HG02623 (cell line): Measurements from ENCODE around the gene DDX49.
"Not testable (repeated sequence)": the region's sequence is repeated elsewhere in the genome, so short reads cannot be mapped to it uniquely, and the experiment has no call there.

Experiments used
- ATAC-seq: cut with Tn5 transposase; IDR thresholded peaks from one replicate; pipeline ENCODE4 v1.9.1; 2021; ENCODE audit warnings: moderate library complexity; ENCODE audit not compliant: unreplicated experiment

The DDX49 gene

DNA sequence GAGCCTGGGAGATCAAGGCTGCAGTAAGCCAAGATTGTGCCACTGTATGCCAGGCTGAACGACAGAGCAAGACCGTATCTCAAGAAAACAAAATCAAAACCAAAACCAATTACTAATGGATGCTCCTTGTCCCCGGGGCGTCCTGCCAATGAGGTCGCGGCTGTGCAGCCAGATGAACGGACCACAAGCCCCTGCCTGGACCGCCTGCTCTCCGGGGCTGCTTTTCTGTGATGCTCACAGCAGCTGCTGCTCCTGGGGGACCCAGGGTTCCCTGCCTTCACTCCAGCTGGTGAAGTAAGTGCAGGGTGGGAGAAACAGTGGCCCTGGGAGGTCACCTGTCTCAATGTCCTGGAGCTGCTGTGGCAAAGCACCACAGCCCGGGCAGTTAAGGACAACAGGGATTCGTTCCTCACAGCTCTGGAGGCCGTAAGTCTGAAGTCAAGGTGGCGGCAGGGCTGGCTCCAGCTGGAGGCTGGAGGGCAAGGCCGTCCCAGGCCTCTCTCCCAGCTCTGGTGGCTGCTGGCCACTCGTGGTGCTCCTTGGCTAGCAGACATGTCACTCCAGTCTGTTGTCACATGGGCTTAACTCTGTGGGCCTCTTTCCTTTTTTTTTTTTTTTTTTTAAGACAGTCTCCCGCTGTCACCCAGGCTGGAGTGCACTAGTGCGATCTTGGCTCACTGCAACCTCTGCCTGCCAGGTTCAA is 10.4 kb upstream of the DDX49 start:
- ATAC-seq: no peak

DNA sequence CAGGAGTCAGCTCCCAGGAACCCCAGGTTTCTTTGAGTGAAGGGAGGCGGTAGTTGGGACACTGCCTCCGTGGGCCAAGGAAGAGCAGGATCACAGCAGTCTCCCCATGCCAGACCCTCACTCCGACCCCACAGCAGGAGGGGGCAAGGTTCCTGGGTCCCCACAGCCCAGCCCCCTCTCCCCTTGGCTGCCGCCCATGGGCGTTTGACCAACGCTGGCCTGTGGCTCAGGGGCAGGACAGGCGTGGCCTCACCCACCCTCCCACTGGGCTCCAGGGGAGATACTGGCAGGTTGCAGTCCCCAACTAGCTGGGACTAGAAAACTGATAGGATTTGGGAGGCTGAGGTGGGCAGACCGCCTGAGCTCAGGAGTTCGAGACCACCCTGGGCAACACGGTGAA is 9.5 kb upstream of the DDX49 start:
- ATAC-seq: no peak

DNA sequence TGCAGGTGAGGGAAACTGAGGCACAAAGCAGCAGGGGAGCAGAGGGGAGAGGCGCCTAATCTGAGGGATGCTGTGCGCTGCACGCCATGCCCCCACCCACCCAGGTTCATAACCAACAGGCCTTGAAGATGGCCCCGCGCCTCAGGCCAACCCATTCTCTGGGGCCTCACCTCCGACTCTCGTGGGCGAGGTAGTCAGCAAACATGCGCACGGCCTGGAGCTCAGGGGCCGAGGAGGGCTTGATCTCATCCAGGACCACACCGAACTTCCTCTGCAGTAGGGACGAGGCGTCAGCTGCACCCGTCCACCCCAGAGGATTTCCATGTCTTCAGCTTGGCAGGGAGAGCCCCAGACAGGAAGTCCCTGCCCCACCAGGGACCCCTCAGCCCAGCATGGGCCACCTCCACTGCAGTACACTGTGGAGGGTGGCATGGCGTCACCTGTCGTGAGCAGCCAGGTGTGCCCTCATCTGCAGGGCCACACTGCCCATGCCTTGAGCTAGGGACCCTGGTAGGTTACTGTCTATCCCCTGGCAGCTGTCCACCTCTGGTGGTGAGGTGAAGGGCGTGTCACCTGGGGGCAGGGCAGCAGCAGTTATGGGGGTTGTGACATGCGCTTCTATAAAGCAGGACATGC is 8.6 kb upstream of the DDX49 start:
- ATAC-seq: no peak

DNA sequence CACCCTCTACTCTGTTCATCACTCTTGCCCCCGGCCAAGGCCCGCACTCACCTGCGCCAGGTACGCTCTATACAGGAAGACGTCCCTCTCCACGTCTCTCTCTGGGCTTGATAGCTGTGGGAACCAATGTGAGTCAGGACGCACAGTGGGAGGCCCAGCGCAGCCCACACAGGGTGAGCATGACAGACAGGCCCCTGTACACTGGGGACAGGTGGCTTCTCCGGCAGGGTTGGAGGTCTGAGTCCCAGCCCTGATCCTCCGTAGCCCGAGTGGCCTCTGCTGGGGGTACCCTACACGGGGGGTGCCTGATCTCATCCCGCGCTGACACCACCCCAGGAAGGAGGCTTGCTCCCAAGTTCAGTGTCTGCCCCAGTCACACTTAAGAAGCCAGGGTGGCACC is 6.6 kb upstream of the DDX49 start:
- no peak for ATAC-seq

DNA sequence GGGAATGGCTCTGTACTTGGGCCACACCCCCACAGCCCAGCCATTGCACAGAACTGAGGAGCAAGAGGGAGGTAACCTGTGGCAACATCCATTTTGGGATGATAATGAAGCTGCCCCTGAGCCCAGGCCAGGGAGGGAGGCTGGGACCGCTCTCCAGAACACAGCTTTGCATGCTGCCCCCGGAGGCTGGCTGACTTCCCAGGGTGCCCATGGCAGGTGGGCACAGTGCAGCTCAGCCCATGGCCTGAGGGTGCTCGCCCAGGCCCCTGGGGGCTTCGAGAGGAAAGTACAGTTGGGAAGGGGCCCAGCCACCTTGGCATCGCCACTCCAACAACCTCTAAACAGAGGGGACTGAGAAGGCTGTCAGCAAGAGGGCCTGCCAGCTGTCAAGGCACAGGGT is 6.0 kb upstream of the DDX49 start:
- no peak for ATAC-seq

DNA sequence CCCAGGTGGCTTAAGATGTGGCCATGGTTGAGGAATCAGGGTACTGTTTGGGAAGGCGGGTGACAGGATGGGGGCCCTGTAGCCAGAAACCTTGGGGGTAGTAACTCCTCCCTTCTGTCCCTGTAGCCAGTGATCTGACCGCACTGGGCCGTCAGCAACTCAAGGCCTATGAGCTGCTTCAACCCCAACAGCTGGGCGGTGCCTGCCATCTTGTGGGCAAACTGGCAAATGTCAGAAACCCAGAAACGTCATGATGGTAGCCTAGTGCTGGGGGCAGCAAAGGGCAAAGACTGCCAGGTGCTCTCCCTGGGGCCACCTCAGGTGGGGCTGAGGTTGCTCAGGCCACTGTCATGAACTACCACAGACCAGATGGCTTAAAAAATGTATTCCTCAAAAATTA is 3.9 kb upstream of the DDX49 start:
- no peak for ATAC-seq

DNA sequence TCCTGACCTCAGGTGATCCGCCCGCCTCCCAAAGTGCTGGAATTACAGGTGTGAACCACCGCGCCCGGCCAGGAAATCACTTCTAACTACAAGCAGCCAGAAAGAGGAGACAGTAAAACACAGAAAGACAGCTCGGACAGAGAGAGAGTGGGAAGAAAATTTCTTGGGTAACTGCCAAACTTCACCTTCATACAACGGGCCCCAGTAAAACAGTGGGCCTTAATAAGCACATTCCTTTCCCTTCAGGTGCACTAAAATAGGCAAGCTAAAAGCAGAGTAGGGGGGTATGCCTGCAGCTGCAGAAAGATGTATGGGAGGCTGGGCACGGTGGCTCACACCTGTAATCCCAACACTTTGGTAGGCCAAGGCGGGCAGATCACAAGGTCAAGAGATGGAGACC is 1.9 kb upstream of the DDX49 start:
- not testable (repeated sequence) for ATAC-seq

DNA sequence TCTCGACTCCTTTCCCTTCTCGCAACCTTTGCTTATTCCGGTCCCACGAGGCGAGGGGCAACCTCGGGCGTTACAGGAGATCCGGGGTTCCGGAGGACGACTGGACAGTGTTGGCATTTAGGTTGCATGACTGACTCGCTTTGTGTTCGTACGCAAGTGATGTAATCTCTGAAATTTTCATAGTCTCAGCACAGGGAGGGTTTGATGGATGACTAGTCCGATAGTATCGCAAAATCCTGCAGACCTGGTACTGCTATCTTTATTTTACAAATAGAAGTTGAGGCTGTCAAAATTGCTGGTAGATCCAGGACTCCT is 342 bp downstream of the DDX49 start:
- no peak for ATAC-seq

DNA sequence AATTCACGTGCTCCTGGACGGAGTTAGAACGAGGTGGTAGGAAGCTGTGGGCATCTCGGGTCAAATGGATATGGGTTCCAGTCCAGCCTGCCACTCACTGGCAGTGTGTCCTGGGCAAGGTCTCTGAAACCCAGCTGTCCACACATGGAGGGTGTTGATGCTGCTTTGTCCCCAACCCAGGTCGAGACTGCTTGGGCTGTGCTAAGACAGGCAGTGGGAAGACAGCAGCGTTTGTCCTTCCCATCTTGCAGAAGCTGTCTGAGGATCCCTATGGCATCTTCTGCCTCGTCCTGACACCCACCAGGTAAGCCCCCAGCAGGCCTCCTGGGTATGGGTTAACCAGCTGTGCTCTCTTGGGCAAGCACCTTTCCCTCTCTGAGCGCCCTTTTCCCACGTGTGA is 885 bp downstream of the DDX49 start:
- ATAC-seq: no peak

DNA sequence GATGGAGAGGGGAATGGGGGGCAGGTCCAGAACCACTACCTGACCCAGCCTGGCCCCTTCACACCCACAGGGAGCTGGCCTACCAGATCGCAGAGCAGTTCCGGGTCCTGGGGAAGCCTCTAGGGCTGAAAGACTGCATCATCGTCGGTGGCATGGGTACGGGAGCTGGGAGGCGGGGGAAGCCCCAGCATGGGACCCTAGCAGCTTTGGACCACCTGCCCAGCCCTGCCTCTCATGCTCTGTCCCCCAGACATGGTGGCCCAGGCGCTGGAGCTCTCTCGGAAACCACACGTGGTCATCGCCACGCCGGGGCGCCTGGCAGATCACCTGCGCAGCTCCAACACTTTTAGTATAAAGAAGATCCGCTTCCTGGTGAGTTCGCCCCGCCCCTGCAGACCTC is 2.1 kb downstream of the DDX49 start:
- no peak for ATAC-seq

DNA sequence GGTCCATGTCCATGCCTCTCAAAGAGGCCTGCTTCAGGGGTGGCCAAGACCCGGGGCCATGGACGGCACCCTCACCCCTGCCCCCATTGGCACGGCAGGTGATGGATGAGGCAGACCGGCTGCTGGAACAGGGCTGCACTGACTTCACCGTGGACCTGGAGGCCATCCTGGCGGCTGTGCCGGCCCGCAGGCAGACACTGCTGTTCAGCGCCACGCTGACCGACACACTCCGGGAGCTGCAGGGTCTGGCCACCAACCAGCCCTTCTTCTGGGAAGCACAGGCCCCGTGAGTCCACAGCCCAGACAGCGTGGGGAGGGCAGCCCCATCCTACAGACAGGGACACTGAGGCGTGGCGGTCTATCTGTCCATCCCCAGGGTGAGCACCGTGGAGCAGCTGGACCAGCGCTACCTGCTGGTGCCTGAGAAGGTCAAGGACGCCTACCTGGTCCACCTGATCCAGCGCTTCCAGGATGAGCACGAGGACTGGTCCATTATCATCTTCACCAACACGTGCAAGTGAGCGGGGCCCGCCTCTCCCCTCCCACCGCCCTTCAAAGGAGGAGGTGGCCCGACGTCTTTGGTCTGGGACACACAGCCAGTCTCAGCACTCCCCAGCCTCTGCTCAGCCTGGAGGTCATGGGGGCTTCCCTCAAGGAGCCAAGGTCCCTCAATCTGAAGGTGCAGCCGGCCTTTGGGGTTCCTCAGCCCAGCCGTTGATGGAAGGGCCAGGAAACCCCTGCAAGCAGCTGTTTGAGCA is 2.9 kb downstream of the DDX49 start:
- ATAC-seq: no peak

DNA sequence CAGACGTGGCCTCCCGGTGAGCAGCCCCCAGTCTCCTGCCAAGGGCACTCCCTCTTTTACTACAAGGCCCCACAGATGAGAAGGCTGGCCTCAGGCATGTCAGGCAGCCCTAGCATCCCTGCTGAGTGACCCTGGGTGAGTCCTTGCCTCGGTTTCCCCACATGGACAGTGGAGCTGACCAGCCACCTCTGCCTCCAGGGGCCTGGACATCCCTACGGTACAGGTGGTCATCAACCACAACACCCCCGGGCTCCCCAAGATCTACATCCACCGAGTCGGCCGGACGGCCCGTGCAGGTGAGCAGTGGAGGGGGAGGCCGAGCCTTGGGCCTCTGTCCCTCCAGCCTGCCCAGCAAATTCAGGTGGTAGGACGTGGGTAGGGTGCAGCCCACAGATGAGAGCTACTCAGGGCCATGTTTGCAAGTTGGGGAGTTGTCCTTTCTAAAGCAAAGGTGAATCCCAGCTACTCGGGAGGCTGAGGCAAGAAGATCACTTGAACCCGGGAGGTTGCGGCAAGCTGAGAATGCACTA is 5.2 kb downstream of the DDX49 start:
- no peak for ATAC-seq

DNA sequence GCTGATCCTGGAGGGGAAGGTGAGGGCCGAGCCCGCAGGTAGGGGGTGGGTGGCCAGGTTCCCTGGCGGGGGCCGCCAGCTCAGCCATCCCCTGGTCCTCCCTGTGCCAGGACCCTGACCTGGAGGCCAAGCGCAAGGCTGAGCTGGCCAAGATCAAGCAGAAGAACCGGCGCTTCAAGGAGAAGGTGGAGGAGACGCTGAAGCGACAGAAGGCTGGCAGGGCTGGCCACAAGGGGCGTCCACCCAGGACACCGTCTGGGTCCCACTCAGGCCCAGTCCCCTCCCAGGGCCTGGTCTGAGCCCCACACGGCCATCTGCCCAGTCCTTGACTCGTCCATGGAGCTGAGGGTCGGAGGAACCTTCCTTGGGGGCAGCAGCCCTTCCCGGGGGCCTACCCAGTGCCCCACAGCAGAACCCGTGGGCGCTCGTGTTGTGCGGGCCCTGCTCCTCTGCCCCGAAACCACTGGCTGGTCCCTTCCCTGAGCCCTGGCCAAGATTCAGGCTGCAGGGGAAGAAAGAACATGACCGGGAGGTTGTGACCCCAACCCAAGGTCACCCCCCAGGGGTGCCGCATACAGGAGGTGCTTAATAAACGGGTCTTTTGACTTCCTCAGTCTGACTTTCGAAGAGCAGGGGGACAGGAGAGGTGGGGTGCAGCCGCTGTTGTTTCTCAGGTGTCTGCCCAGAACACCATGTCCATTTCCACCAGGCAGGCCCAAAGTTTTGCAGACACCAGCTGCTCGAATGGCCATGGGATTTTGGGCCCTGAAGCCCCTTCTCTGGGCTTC is 8.7 kb downstream of the DDX49 start:
- ATAC-seq: no peak

DNA sequence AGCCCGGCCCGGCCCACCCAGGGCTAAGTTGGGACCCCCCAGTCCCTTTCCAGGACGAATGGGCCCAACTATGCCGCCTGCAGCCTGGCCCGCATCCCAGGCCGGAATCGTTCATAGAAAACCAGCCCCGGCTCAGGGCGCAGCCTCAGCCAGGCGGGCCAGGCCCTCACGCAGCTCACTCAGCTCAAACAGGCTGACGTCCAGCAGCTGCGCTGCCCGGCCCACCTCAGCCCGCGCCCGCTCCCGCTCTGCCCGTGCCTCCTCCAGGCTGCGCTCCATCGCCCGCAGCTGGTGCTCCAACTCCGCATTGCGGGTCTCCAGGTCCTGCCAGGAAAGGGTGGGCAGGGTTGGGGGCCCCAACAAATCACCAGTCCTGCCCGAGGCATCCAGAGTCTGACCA is 9.8 kb downstream of the DDX49 start:
- no peak for ATAC-seq

DNA sequence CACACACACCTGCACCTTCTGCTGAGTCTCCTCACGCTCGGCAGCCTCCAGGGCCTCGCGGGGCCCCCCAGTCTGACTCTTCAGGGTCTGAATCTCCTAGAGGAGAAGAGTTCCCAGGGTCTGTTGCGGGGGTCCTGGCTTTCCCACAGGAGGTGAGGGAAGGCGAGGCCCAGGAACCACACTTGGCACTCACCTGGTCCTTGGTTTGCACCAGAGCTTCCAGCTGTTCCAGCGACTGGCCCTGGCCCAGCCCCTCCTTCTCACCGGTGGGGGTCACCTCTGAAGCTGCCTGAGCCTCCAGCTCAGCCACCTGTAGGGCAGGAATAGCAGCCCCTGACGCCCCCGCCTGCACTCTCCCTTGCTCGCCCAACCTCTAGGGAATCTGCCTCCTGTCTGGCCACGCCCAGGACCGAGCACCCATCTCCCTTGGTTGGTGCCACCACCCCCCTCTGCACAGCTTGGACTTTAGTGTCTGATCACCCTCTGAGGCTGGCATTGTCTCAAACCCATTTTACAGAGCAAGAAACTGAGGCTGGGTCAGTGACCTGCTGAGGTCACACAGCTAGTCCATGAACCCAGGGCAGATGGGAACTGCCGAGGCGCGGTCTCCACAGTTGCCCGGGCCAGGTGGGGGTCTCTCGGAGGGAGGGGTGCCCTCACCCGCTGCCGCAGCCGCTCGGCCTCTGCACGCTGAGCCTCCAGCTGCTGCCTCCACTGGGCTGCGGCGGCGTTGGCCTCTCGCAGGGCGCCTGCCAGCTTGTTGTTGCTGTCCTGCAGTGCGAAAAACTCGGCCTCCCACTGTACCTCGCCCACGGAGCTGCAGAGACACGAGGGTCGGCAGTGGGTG is 12.0 kb downstream of the DDX49 start:
- no peak for ATAC-seq

DNA sequence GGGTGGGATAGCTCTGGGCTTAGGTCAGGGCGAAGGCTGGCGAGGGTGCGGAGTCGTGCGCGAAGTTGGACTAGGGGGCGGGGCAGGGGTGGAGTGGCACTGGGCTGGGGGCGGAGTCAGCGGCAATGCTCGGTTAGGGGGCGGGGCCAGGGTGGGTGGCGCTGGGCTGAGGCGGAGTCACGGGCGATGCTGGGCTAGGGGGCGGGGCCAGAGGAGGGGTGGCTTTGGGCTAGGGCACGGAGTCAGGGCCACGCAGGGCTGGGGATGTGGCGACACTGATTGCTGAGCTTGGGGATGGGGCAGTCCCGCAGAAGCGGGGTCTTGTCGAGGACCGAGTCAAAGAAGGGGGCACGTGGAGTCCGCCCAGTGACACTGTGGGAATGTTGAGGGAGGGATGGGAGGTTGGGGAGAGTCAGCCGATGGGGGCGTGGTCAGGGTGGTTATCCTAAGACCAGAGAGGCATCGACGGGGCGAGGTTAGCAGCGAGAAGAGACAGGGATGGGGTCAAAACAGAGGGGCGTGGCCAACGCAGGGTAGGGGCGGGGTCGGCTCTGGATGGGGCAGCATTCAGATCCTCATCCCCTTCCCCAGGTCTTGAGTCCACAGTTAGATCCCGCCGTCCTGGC is 12.8 kb downstream of the DDX49 start:
- ATAC-seq: no peak

DNA sequence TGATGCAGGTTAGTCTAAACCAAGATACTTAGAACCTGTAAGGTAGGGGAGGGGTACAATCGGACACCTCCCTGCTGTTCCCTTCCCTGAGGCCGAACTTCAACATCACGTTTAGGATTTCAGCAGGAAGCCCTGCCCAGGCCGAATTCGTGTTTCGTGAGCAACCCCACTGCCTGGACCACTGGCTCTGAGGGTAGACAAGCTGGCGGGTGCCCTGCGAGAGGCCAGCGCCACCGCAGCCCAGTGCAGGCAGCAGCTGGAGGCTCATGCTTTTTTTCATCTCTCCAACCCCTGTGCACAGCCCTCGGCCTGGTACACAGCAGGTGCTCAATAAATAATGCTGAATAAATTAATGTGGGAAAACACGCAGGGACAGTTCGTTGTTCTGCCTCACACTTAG is 13.8 kb downstream of the DDX49 start:
- ATAC-seq: no peak

DNA sequence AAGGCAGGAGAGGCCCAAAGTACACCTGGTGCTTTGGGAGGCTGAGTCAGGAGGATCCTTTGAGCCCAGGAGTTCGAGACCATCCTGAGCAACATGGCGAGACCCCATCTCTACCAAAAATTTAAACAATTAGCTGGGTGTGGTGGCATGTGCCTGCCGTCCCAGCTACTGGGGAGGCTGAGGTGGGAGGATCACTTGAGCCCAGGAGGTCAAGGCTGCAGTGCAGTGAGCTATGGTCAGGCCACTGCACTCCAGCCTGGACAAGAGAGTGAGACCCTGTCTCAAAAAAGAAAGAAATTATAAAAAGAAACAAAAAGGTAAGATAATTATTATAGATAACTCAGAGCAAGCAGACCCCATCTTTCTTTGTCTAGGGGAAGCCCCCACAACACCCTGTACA is 19.6 kb downstream of the DDX49 start:
- no peak for ATAC-seq

DNA sequence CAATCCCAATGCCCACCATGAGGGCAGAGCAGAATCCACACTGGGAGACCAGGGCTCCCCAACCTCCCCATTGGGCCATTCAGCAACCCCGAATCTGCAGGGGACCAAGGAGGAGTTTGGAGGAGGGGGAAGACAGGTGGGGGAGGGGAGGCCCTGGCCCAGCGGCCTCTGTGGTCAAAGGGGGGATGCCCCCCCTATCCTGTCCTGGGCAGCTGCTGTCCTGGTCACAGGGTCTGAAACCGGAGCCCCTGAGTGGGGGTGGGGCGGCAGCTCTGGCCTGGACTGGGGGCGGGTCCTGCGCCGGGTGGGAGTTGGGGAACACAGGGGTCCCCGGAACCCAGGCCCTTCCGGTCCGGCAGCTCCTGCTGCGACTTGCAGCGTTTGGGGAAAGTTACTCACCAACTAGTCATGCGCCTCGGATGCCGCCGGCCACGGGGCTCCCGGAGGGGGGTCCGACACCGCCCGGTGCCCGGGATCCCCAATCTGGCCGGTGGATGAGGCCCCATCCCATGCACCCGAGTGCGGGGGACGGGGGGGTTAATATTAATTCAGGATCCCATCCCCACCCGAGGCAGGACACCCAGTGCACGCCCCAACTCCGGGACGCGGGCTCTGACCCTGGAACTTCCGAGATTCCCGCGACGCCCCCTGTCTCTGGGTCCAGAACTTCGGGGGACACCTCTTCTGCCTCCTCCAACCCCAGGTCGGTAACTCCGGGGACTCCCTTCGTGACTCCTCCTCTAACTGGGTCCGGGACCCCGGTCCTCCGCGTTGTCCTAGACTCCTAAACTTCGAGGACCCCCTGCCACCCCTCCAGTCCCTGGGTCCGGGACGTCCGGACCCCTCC is 20.6 kb downstream of the DDX49 start:
- ATAC-seq: no peak
